MM.1S (cell line): ENCODE data around the gene ARL15.

Experiments used
- DNase-seq: peaks from one replicate; pipeline ENCODE4 v3.0.0-alpha.2; 2015
- H2AFZ ChIP-seq: fragments of 300-600 bp; sonication (generic); 2 replicates; pipeline ENCODE4 v1.6.0; 2016; ENCODE audit warnings: antibody characterized with exemption, low read length
- H3F3A ChIP-seq: fragments of 300-600 bp; sonication (generic); 2 replicates; pipeline ENCODE4 v1.6.1; 2016; ENCODE audit warnings: mild to moderate bottlenecking, antibody characterized with exemption, low read length, moderate library complexity, mixed read lengths; ENCODE audit not compliant: insufficient read depth
- H3K27ac ChIP-seq: fragments of 300-600 bp; sonication (generic); 2 replicates; pipeline ENCODE4 v1.5.1; 2016; ENCODE audit warnings: mild to moderate bottlenecking, low read length
- H3K27me3 ChIP-seq: fragments of 300-600 bp; sonication (generic); replicated peaks from 2 replicates; pipeline ENCODE4 v1.6.0; 2016; ENCODE audit warnings: low read length; ENCODE audit not compliant: insufficient read depth
- H3K36me3 ChIP-seq: fragments of 300-600 bp; sonication (generic); replicated peaks from 2 replicates; pipeline ENCODE4 v1.6.1; 2016; ENCODE audit warnings: mild to moderate bottlenecking, low read length, mixed read lengths; ENCODE audit not compliant: insufficient read depth
- H3K4me1 ChIP-seq: fragments of 300-600 bp; sonication (generic); 2 replicates; pipeline ENCODE4 v1.6.1; 2016; ENCODE audit warnings: low read length, mixed read lengths
- H3K4me2 ChIP-seq: fragments of 300-600 bp; sonication (generic); 2 replicates; pipeline ENCODE4 v1.6.0; 2016; ENCODE audit warnings: low read depth, low read length
- H3K4me3 ChIP-seq: fragments of 300-600 bp; sonication (generic); 2 replicates; pipeline ENCODE4 v1.5.1; 2016; ENCODE audit warnings: low read length, mixed read lengths
- H3K79me2 ChIP-seq: fragments of 300-600 bp; sonication (generic); 2 replicates; pipeline ENCODE4 v1.6.1; 2016; ENCODE audit warnings: mixed run types, low read length, mixed read lengths
- H3K9ac ChIP-seq: fragments of 300-600 bp; sonication (generic); 2 replicates; pipeline ENCODE4 v1.6.1; 2016; ENCODE audit warnings: low read length, mixed read lengths
- H3K9me2 ChIP-seq: fragments of 300-600 bp; sonication (generic); replicated peaks from 2 replicates; pipeline ENCODE4 v1.6.1; 2016; ENCODE audit warnings: mild to moderate bottlenecking, low read length, mixed read lengths; ENCODE audit not compliant: insufficient read depth
- H3K9me3 ChIP-seq: fragments of 300-600 bp; sonication (generic); replicated peaks from 2 replicates; pipeline ENCODE4 v1.6.1; 2016; ENCODE audit warnings: mild to moderate bottlenecking, low read length, mixed read lengths; ENCODE audit not compliant: insufficient read depth
- H4K20me1 ChIP-seq: fragments of 300-600 bp; sonication (generic); 2 replicates; pipeline ENCODE4 v1.6.1; 2016; ENCODE audit warnings: mild to moderate bottlenecking, low read length, moderate library complexity, mixed read lengths; ENCODE audit not compliant: insufficient read depth
- EZH2 ChIP-seq: fragments of 300-600 bp; sonication (generic); optimal IDR thresholded peaks from 2 replicates; pipeline ENCODE3; 2017; ENCODE audit warnings: low read depth, mild to moderate bottlenecking, antibody characterized with exemption, low read length, mixed read lengths
- EZH2phosphoT487 ChIP-seq: fragments of 300-600 bp; sonication (generic); IDR thresholded peaks from 2 replicates; pipeline ENCODE4 v1.6.1; 2018; ENCODE audit warnings: antibody characterized with exemption, low read length
- TF ChIP-seq, protein P1 (sequence below): fragments of 300-600 bp; sonication (generic); IDR thresholded peaks from 2 replicates; pipeline ENCODE4 v1.5.1; 2016; ENCODE audit warnings: antibody characterized with exemption, low read length, mixed read lengths

ARL15 gene

DNA sequence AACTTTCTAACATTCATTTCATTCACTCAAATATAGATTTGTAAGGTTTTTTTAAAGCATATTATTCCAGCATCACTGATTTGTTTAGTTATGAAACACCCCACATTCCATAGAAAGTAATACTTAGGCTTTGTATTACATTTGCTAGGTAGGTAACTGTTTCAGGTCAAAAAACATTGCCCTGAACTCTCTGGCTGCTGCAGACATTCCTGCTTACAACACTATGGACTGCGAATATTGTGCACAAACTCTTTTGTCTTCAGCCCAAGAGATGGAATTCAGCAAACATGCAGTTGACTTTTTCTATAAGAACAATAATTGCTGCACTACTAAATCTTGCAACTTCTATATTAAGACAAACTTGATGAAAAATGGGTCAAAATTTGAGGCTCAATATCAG, 301.0 kb downstream of the ARL15 start:
- Histone ChIP-seq H3K27me3 (no peaks in the 10 kb centered on the region), H3K36me3 (no peaks in the 10 kb centered on the region), H3K9me2 (no peaks in the 10 kb centered on the region), H2AFZ (no peak overlapping the region), H4K20me1 (no peaks in the 10 kb centered on the region), H3K27ac (no peak overlapping the region), H3K9ac (no peak overlapping the region), H3K4me2 (no peak overlapping the region), H3K4me1 (no peaks in the 10 kb centered on the region), H3F3A (no peaks in the 10 kb centered on the region), H3K4me3 (no peak overlapping the region), H3K79me2 (no peaks in the 10 kb centered on the region), H3K9me3 (no peaks in the 10 kb centered on the region)
- TF ChIP-seq, protein P1, sequence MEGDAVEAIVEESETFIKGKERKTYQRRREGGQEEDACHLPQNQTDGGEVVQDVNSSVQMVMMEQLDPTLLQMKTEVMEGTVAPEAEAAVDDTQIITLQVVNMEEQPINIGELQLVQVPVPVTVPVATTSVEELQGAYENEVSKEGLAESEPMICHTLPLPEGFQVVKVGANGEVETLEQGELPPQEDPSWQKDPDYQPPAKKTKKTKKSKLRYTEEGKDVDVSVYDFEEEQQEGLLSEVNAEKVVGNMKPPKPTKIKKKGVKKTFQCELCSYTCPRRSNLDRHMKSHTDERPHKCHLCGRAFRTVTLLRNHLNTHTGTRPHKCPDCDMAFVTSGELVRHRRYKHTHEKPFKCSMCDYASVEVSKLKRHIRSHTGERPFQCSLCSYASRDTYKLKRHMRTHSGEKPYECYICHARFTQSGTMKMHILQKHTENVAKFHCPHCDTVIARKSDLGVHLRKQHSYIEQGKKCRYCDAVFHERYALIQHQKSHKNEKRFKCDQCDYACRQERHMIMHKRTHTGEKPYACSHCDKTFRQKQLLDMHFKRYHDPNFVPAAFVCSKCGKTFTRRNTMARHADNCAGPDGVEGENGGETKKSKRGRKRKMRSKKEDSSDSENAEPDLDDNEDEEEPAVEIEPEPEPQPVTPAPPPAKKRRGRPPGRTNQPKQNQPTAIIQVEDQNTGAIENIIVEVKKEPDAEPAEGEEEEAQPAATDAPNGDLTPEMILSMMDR: no peak
- no peak for TF ChIP-seq EZH2phosphoT487
- no peak for DNase-seq

DNA sequence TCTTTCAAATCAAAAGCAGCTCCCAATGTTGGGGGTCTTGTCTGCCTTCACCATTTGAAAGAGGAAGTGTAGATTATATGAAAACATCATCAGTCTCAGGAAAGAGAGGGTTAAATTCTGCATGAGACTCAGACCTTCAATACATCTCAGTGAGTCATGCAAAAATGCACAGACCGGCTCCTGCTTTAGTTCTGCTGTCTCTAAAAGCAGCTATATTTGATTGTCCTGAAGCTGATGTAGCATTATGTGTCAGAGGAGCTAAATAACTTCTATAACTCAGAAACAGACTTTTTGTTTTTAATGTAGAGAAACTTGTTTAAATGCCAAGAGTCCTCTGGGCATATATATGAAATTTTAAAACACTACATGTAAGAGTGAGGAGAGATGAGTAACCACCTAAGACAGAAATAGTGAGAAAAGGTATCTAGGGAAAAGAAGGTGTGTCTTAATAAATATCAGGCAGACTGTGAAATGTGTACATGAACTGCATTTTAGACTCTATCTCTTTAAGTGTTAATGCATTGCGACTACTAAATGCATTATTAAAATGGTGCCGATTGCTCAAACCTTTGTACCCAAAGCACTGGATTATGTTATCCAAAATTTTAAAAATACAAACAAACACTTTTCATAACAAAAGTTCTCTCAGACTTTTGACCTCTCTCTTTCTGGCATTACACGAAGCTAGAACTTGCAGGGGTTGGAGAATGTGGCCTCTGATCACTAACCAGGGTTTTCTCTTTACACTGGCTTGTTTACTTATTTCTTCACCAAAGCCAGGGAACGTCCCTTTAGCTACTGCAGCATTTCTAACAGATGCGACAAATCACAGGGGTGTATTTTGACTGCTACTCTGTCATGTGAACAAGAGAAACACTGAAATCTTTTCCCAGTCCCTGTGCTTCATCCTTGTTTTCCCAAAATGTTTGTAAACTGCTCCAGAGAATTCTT, 302.3 kb downstream of the ARL15 start:
- Histone ChIP-seq H3K4me1 (no peaks in the 10 kb centered on the region), H3K9ac (no peak overlapping the region), H4K20me1 (no peaks in the 10 kb centered on the region), H3K27me3 (no peaks in the 10 kb centered on the region), H3K9me2 (no peaks in the 10 kb centered on the region), H3K4me2 (no peak overlapping the region), H2AFZ (no peak overlapping the region), H3K9me3 (no peaks in the 10 kb centered on the region), H3K79me2 (no peaks in the 10 kb centered on the region), H3K27ac (no peak overlapping the region), H3F3A (no peaks in the 10 kb centered on the region), H3K4me3 (no peak overlapping the region), H3K36me3 (no peaks in the 10 kb centered on the region)
- TF ChIP-seq EZH2phosphoT487: no peak
- no peak for TF ChIP-seq EZH2
- TF ChIP-seq, protein P1: no peak
- DNase-seq: no peak

DNA sequence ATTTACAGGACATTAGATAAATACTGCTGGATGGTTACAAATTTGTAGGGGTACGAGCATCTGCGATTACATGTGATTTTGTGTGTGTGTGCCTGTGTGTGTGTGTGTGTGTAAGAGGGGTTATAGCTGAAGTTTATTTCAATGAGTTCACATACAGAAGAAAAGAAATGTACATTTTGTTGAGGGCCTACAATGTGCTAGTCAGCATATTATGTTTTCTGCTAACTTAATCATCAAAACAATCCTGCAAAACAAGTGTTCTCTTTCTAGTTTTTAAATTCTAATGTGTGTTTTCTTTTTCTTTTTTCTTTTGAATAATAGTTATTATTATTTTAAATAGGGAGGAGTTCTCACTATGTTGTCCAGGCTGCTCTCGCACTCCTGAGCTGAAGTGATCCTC, 305.7 kb downstream of the ARL15 start:
- H3K79me2 ChIP-seq: no peaks in the 10 kb centered on the region
- H4K20me1 ChIP-seq: no peaks in the 10 kb centered on the region
- no peaks in the 10 kb centered on the region for H3K27me3 ChIP-seq
- no peaks in the 10 kb centered on the region for H3K4me1 ChIP-seq
- no peaks in the 10 kb centered on the region for H3F3A ChIP-seq
- H3K4me3 ChIP-seq: no peak overlapping the region
- no peak overlapping the region for H3K27ac ChIP-seq
- H3K9me3 ChIP-seq: no peaks in the 10 kb centered on the region
- H2AFZ ChIP-seq: no peak overlapping the region
- no peak for TF ChIP-seq EZH2
- H3K4me2 ChIP-seq: no peak overlapping the region
- no peaks in the 10 kb centered on the region for H3K9me2 ChIP-seq
- no peaks in the 10 kb centered on the region for H3K36me3 ChIP-seq
- no peak for DNase-seq
- no peak overlapping the region for H3K9ac ChIP-seq

DNA sequence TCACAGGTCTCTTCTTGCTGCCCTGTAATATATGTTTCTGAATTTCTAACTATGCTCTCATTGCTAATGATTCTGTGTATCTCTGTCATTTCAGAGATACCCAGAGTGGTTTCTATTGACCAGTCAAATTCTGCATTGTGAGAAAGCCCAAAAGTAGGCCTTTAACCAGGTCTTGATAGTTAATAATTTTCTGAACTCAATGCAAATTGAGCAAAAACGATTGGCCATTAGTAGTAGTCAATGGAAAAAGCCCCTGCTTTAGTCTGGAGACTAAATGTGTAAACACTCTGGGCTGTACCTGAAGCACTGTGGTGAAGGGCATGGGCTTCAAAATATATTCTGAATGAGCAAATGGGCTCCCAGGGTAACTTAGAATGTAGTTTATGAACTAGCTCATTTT, 307.6 kb downstream of the ARL15 start:
- DNase-seq: no peak
- no peak overlapping the region for H2AFZ ChIP-seq
- no peak overlapping the region for H3K27ac ChIP-seq
- no peak overlapping the region for H3K4me2 ChIP-seq
- no peaks in the 10 kb centered on the region for H3K27me3 ChIP-seq
- no peak overlapping the region for H3K9ac ChIP-seq
- H3K79me2 ChIP-seq: no peaks in the 10 kb centered on the region
- no peaks in the 10 kb centered on the region for H4K20me1 ChIP-seq
- no peak overlapping the region for H3K4me3 ChIP-seq
- H3K4me1 ChIP-seq: no peaks in the 10 kb centered on the region
- no peaks in the 10 kb centered on the region for H3K9me3 ChIP-seq
- no peaks in the 10 kb centered on the region for H3K36me3 ChIP-seq
- no peaks in the 10 kb centered on the region for H3K9me2 ChIP-seq
- H3F3A ChIP-seq: no peaks in the 10 kb centered on the region
- TF ChIP-seq, protein P1: no peak
- TF ChIP-seq EZH2phosphoT487: no peak
- TF ChIP-seq EZH2: no peak
